Measurements from ENCODE around the gene SCG5. TPM values are rescaled to one million over a fixed set of nuclear protein-coding genes. Genes with fewer than 3 reads are reported as not detected.

SCG5 gene
- total RNA-seq, 1 donor from 2014 or later = 0.65 TPM

DNA sequence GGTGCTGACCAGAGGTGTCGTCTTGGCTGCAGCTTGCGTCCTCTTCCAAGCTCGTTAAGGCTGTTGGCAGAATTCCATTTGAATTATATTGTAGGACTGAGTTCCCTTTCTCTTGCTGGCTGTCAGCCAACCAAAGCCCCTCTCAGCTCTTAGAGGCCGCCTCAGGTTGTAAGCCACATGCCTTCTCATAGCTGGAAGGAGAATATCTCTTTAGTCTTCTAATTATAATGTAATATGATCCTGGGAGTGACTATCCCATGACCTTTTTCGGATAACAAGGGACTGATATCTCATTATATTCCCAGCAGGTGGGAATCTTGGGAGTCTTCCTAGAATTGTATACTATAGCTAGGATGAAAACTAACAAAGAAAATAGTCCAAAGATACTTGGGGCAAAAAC lies 4.8 kb downstream of the SCG5 start:
- Histone ChIP-seq H3K4me3 (no peak overlapping the region), H3K9me3 (no peaks in the 10 kb centered on the region), H3K27me3 (ENCODE audit: low read depth) (no peaks in the 10 kb centered on the region), H3K27ac (no peak overlapping the region), H3K36me3 (no peaks in the 10 kb centered on the region), H3K4me1 (no peaks in the 10 kb centered on the region)
- TF ChIP-seq, protein P1, sequence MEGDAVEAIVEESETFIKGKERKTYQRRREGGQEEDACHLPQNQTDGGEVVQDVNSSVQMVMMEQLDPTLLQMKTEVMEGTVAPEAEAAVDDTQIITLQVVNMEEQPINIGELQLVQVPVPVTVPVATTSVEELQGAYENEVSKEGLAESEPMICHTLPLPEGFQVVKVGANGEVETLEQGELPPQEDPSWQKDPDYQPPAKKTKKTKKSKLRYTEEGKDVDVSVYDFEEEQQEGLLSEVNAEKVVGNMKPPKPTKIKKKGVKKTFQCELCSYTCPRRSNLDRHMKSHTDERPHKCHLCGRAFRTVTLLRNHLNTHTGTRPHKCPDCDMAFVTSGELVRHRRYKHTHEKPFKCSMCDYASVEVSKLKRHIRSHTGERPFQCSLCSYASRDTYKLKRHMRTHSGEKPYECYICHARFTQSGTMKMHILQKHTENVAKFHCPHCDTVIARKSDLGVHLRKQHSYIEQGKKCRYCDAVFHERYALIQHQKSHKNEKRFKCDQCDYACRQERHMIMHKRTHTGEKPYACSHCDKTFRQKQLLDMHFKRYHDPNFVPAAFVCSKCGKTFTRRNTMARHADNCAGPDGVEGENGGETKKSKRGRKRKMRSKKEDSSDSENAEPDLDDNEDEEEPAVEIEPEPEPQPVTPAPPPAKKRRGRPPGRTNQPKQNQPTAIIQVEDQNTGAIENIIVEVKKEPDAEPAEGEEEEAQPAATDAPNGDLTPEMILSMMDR (IDR thresholded peaks at IDR 0.05) = no peak
- ATAC-seq = no peak
- no peak for DNase-seq
- intact Hi-C loops (cut with DNase I) = no loop called here

DNA sequence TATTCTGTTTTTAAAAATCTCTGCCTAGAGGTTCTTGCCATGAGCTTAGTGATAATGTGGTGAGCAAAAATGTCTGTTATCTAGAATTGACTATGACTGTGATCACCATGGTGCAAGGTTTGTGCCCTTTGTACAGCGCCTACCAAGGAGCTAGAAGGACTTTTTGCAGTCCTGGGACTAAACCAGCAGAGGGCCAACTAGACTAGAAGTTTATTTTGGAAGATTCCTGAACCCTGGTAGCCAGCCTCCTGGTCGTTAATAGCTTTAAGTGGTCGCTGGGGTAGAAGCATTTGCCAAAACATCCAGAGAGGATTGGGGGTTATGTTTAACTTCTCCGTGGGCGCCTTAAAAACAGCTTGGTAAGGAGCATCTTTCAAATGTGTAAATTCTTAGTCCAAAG lies 7.8 kb downstream of the SCG5 start:
- H3K27me3 ChIP-seq (ENCODE audit: low read depth) = no peaks in the 10 kb centered on the region
- intact Hi-C loops (cut with DNase I) = no loop called here
- H3K4me1 ChIP-seq = no peaks in the 10 kb centered on the region
- H3K4me3 ChIP-seq = no peak overlapping the region
- DNase-seq (no peak), ATAC-seq (no peak)
- H3K9me3 ChIP-seq = no peaks in the 10 kb centered on the region
- no peak overlapping the region for H3K27ac ChIP-seq
- TF ChIP-seq, protein P1 (IDR thresholded peaks at IDR 0.05) = no peak
- H3K36me3 ChIP-seq = no peaks in the 10 kb centered on the region

DNA sequence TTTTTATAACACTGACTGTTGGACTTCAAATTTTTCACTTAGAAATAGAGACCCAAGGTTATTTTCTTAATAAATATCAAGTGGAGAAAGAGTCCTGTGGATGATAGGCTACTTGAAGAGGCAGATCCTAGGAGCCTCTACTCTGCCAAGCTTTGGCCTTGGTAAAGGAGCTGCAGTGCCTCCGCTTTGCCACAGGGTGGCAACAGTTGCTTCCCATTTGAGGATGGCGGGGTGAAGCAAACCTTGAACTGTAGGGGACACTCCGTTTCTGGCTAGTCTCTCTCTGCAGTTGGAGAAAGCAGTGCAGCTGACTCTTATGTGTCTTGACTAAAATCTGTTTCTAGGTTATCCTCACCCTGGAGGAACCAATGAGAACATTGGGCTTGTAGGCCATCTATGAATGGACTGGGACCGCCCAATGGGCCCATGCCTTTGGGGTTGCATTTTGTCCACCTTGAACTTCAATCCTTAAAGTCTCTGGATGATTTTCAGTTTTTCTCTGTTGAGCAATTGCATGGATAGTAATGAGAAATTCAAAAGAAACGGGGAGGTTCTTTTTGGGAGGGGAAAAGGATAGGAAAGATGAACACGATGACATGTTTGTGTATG lies 9.8 kb downstream of the SCG5 start:
- H3K4me3 ChIP-seq = no peak overlapping the region
- H3K36me3 ChIP-seq = no peaks in the 10 kb centered on the region
- no peaks in the 10 kb centered on the region for H3K27me3 ChIP-seq (ENCODE audit: low read depth)
- ATAC-seq (peak; percentile 90 to 91), DNase-seq (peak; percentile 53)
- H3K27ac ChIP-seq = no peak overlapping the region
- no peaks in the 10 kb centered on the region for H3K9me3 ChIP-seq
- intact Hi-C loops (cut with DNase I) = no loop called here
- no peaks in the 10 kb centered on the region for H3K4me1 ChIP-seq
- TF ChIP-seq, protein P1 (IDR thresholded peaks at IDR 0.05) = peak; percentile 86

DNA sequence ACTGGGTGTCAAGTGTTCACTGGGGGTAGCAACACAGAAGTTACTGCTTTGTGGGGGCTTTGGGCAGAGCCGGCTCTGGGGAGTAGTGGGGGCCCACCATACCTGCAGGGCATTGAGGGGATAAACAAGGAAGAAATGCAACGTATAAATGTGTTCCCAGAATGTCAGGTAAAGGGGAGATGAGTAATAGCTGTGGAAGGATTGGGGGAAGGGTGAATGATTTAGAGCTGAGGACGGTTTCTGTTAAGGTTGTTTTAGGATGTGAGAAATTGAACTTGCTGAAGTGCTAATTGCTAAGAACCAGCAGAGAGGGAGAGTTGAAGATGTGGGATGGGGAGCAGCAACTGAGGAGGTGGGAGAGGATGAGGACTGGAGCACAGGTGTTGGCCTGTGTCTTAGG lies 10.7 kb downstream of the SCG5 start:
- no peak for ATAC-seq
- no peaks in the 10 kb centered on the region for H3K27me3 ChIP-seq (ENCODE audit: low read depth)
- TF ChIP-seq, protein P1 (IDR thresholded peaks at IDR 0.05) = no peak
- no peak for DNase-seq
- H3K4me3 ChIP-seq = no peak overlapping the region
- no peaks in the 10 kb centered on the region for H3K9me3 ChIP-seq
- no peak overlapping the region for H3K27ac ChIP-seq
- no peaks in the 10 kb centered on the region for H3K36me3 ChIP-seq
- intact Hi-C loops (cut with DNase I) = no loop called here
- no peaks in the 10 kb centered on the region for H3K4me1 ChIP-seq

DNA sequence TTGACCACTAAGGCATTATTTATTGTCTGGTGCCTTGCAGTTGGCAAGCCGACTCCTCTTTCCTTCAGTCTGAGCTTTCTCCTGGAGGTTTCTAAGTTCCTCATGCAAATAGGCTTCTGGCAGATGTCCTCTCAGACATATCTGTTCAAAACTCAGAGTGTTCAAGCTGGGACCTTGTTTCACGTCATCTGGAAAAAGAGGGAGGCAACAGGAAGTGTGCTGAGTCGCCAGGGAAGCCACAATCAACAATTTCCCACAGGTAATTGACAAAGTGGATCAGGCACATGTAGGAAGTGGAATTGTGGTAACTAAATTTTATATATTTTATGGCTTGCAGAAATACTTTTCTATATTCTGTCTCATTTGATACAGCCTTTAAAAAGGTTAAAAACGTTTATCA lies 14.6 kb downstream of the SCG5 start:
- Histone ChIP-seq H3K4me1 (no peaks in the 10 kb centered on the region), H3K4me3 (no peak overlapping the region), H3K27ac (no peak overlapping the region), H3K9me3 (no peaks in the 10 kb centered on the region), H3K27me3 (ENCODE audit: low read depth) (no peaks in the 10 kb centered on the region), H3K36me3 (no peaks in the 10 kb centered on the region)
- intact Hi-C loops (cut with DNase I) = no loop called here
- no peak for ATAC-seq
- no peak for DNase-seq
- TF ChIP-seq, protein P1 (IDR thresholded peaks at IDR 0.05) = no peak
